GM12801 (cell line): Measurements from ENCODE around the gene VPS54.

Source experiments
- CTCF ChIP-seq: IDR thresholded peaks from one replicate; pipeline ENCODE4 v1.5.1; 2011; ENCODE audit warnings: control low read depth; ENCODE audit not compliant: insufficient read length; ENCODE audit errors: extremely low read depth

The VPS54 gene

GRCh38 chr2:63850649-63851048, 168.6 kb downstream of the VPS54 start:
- TF ChIP-seq CTCF = no peak

DNA sequence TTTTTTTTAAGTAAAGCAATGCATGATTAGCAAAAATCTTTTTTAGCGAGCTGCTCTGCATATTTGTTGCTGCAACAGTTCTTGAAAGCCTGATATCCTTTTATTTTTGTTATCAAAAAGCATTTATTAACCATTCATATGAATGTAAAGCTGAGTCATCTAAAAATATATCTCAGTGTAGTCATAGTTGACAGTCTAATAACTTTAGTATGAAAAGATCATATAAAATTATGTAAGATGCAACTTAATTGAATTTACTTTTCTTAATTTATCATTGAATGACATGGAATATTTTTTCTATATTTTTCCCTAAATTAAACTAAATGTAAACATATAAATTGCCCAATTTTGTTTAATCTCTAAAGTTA, 169.0 kb downstream of the VPS54 start:
- no peak for TF ChIP-seq CTCF

DNA sequence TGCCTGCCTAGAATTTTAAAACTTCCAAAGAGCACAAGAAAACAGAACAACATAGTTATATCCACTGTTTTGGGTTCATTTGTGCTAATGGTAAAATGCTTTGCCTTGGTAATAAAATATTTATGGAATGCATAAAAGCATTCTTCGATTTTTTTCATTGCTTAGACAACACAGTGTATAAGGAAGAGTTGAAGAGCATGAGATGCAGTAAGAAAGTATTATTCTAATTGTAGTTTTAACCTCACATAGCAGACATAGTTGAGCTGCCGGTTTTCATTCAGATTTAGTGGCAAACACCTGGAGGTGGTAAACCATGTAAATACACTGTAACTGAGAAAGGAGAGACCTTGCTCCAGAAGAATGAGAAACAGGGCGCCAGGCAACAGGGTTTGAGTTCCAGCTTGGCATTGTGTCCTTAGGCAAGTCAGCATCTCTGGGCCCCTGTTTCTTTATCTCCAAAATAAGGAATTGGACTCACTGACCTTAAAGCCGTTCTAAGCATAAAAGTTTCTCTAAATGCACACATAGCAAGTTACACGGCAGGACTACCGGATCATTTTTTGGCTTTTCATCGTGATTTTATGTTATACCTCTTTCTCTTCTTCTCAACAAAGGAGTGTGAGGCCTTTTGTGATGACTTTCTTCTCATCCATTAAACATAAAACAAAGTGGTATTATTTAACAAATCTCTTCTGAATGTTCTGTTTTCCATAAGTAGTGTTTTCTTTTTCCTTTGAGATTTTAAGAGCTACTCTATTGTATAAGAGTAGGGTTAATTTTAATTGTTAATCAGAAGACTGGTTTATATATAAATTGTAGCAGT, 169.6 kb downstream of the VPS54 start:
- TF ChIP-seq CTCF = no peak

GRCh38 chr2:63846487-63846886, 172.7 kb downstream of the VPS54 start:
- TF ChIP-seq CTCF = no peak

DNA sequence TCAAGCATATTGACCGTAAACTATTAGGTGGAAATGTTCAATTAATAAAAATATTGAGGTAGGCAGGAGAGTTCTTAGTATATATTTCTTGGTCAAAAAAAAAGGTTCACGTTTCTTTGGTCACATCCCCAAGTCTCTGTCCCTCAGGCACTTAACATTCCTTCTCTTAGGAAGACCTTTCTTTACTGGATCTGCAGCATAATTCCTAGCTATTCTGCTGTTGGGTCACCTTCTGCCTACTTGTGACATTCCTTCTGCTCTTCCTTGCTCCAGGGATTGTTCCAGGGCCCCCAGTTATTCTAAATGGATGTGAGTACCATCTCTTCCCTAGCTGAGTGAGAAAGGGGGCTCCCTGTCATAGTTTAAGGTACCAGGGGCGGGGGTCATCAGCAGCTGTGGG, 173.4 kb downstream of the VPS54 start:
- no peak for TF ChIP-seq CTCF

DNA sequence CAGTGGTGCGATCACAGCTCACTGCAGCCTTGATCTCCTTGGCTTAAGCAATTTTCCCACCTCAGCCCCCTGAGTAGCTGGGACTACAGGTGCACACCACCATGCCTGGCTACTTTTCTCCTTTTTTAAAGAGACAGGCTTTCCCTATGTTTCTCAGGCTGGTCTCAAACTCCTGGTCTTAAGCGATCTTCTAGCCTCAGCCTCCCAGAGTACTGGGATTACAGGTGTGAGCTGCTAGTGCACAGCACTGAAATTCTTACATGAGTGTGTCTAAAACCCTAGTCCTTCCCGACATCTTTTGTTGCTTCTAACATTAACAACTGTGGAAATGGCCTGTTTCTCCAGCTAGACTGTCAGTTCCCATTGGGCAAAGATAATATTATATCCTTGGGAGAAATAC, 174.6 kb downstream of the VPS54 start:
- no peak for TF ChIP-seq CTCF

- TF ChIP-seq CTCF = no peak
These were observed 175.4 kb downstream of the VPS54 start for GRCh38 chr2:63843791-63844190.
